Fibroblast of the aortic adventitia (primary cell): ENCODE results near the gene CD48. TPM values are rescaled to one million over a fixed set of nuclear protein-coding genes. Genes with fewer than 3 reads are reported as not detected.

Source experiments
- DNase-seq: peaks from one replicate; pipeline ENCODE4 v3.0.0-alpha.2; 2010; ENCODE audit warnings: low read depth
- H3K4me3 ChIP-seq: 2 replicates; pipeline ENCODE4 v1.5.1; 2011; ENCODE audit warnings: low read depth, mild to moderate bottlenecking, control low read depth, low read length, moderate library complexity
- total RNA-seq: library from RNA; depleted of rRNA; stranded (reverse); fragments of >200 nt; gene quantifications from 2 replicates; pipeline ENCODE4 v1.2.3, GENCODE V29; 2012; ENCODE audit warnings: low replicate concordance
- TF ChIP-seq, protein P1 (sequence below): IDR thresholded peaks from 2 replicates; pipeline ENCODE4 v1.5.1; 2011; ENCODE audit warnings: mild to moderate bottlenecking, low read length, control low read depth, inconsistent platforms; ENCODE audit not compliant: insufficient read depth

CD48 gene
- total RNA-seq, 1 donor = not detected

DNA sequence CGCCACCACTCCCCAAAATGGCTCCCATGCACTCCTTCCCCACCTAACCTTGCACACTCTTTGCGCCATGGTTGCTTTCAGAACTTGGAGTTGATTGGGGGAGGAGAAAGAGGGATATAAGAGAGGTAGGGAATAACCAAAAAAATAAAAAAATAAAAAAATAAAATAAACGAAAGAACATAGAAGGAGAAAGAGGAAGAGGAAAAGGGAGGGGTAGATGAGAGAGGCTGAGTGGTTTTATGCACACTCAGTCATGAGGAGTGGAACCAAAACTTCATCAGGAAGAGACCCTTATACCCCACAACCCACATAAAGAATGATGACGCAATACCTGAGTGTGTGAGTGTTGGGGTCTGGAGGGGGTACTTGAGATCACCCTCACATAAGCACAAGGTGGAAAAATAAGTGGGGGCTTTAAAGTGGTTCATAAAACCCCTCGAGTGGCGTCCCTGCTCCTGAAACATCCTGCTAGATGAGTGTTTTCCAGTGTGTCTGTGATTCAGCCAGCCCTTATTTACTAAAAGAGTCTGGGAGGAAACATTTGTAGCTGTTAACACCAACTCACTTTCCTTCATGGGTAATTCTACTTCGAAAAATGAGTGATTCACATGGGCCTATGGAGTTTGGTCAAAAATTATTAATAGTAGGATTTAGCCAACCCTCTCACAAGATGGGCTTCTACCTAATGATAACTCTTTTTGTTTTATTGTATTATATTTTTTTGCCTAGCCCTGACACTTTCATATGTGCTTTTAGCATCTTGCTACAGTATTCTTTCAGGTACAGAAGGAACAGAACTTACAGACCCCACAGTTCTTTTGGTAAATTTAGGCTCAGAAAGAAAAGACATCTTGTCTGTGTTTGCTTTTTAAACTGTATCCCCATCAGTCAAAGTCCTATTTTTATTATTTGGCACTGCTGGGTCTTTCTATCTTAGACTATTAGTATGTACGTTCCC, 70.0 kb downstream of the CD48 start:
- TF ChIP-seq, protein P1, sequence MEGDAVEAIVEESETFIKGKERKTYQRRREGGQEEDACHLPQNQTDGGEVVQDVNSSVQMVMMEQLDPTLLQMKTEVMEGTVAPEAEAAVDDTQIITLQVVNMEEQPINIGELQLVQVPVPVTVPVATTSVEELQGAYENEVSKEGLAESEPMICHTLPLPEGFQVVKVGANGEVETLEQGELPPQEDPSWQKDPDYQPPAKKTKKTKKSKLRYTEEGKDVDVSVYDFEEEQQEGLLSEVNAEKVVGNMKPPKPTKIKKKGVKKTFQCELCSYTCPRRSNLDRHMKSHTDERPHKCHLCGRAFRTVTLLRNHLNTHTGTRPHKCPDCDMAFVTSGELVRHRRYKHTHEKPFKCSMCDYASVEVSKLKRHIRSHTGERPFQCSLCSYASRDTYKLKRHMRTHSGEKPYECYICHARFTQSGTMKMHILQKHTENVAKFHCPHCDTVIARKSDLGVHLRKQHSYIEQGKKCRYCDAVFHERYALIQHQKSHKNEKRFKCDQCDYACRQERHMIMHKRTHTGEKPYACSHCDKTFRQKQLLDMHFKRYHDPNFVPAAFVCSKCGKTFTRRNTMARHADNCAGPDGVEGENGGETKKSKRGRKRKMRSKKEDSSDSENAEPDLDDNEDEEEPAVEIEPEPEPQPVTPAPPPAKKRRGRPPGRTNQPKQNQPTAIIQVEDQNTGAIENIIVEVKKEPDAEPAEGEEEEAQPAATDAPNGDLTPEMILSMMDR = no peak
- DNase-seq = no peak
- H3K4me3 ChIP-seq = no peak overlapping the region

DNA sequence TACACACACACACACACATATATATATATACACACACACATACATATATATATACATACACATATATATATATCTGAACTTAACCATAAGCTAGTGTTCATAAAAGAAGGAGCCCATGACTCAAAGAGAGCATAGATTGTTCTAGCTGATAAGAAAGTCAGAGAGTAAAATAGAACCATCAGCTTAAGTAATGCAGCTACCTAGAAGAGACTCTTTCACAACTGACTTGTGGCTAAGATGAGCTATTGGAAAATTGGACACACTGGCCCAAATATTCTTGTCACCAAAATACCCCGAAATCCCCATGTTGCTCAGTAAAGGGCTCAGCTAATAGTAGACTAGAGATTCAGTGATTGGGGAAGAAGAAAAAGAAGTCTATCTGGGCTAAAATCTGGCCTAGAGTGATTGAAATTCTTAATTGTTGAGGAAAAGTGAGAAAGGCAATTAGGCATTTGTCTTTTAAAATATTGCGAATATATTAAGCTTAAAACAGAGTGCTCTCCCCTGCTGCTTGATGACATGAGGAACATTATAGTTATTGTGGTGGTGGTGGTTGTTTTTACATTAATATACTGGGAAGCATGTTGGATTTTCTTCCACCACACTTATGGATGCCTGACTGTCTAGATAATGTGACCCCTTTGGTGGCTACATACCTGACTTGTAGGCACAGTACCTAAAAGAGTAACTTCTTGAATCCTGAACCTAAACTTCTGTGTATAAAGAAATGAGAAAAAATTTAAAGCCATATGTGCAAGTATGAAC, 71.1 kb downstream of the CD48 start:
- no peak for DNase-seq
- TF ChIP-seq, protein P1 = no peak
- H3K4me3 ChIP-seq = no peak overlapping the region

DNA sequence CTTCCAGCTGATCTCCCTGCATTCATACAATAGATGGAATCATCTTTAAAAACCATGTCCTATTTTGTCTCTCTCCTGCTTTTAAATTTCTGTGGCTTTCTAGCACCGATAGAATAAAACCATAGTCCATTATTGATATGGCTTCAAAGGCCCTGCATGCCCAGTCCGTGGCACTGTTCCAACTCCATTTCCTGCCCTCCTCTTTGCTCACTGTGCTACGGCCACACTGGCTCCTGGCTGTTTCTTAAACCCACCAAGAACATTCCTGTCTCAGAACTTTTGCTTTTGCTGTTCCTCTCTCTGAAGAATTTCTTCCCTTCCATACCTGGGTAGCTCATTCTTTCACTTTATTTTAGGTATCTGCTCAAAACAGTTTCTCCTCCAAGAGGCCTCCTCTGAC, 72.0 kb downstream of the CD48 start:
- H3K4me3 ChIP-seq = no peak overlapping the region
- DNase-seq = no peak
- TF ChIP-seq, protein P1 = no peak

DNA sequence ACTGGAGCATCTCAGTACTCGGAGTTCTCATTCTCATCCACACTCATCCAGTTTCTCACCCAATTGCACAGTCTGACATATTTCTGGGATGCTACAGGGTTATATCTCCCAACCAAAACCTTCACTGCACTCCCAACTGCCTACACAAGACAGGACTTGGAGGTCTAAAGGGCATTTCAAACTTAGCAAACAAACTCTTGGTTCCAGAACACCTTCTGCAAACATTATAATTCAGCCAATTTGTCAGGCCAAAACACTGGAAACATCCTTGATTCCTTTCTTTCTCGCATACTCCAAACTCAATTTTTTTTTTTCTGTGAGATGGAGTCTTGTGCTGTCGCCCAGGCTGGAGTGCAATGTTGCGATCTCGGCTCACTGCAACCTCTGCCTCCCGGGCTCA, 72.7 kb downstream of the CD48 start:
- TF ChIP-seq, protein P1 = no peak
- DNase-seq = no peak
- H3K4me3 ChIP-seq = no peak overlapping the region

DNA sequence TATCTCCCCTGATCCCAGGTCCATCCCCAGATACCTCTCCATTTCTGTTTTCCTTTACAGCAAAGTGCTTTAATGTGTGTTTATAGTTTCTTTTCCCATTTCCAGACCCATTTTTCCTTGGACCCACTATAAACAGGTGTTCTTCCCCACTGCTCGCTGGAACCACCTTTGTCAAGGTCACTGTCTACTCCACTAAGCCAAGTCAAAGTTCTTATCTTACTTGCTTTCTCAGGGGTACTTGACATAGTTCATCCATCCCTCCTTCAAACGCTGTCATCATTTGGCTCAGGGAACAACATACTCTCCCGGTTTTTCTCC, 73.1 kb downstream of the CD48 start:
- no peak for DNase-seq
- H3K4me3 ChIP-seq = no peak overlapping the region
- TF ChIP-seq, protein P1 = no peak

DNA sequence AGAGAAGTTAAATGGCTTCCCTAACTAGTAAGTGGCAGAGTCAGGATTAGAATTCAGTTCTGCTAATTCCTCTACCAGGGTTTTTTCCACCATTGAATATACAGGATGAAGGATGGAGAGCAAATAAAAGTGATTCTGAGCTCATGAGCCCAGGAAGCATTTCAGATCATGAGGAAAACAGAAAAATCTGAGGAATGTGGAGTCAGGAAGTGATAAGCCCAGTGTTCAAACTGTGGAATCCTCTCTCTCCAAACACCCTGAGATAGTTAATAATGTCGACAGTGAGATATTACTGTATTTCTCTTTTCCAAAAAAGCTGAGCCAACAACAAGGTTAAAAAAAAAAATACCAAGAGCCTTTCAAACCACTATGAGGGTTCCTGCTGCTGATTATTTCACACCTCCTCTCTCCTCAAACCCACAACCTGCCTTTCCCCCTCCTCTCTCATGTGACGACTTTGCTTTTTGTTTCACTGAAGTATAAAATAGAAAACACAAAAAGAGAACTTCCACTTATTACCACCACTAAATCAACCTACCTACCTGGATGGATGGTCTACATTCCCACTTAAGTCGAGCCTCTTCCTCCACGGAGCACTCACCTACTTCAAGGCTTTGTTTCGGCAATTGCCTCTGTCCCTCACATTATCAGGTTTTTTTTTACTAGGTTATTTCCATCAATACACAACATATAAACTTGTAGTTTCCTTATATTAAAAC, 73.6 kb downstream of the CD48 start:
- TF ChIP-seq, protein P1 = no peak
- H3K4me3 ChIP-seq = no peak overlapping the region
- peak; percentile 3 for DNase-seq
